ENCODE results near the gene ATXN1. TPM values are rescaled to one million over a fixed set of nuclear protein-coding genes. Genes with fewer than 3 reads are reported as not detected.

ATXN1 gene
- total RNA-seq, 1 donor from 2014 or later = 3.9 TPM

DNA sequence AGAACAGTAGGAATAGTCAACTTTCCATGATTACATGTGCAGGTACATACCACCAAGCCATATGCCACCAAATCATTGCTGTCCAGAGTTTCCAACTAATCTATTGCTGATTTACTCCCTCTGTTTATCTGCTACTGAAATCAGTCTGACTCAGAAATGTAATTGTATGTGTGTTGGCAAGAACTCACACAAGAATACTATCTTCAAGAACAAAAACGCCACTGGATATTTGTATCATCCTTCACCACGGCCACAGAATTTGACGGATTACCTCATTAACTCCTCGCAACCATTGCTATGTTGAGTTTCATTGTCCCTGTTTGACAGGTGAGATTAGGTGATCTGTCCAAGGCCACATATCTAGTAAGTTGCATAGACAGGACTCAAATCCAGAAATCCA is 363.6 kb downstream of the ATXN1 start:
- DNase-seq (ENCODE audit: low read depth, low spot score) = no peak
- H3K36me3 Mint-ChIP-seq (ENCODE audit: low read depth) = no peaks in the 10 kb centered on the region
- H3K27me3 Mint-ChIP-seq (ENCODE audit: low read depth) = no peaks in the 10 kb centered on the region
- no peak for TF ChIP-seq CTCF (conservative IDR thresholded peaks at IDR 0.05)
- H3K27ac Mint-ChIP-seq (ENCODE audit: unreplicated experiment) = no peak overlapping the region
- peaks cover 2% of the 10 kb centered on the region for H3K9me3 Mint-ChIP-seq
- H3K4me1 Mint-ChIP-seq = peaks cover 5% of the 10 kb centered on the region
- H3K4me3 Mint-ChIP-seq = no peak overlapping the region

GRCh38 chr6:16396497-16397319 is 364.6 kb downstream of the ATXN1 start:
- Mint-ChIP-seq H3K27me3 (ENCODE audit: low read depth) (no peaks in the 10 kb centered on the region), H3K36me3 (ENCODE audit: low read depth) (no peaks in the 10 kb centered on the region), H3K4me1 (no peaks in the 10 kb centered on the region), H3K9me3 (peaks cover 2% of the 10 kb centered on the region), H3K27ac (ENCODE audit: unreplicated experiment) (no peak overlapping the region), H3K4me3 (no peak overlapping the region)
- TF ChIP-seq CTCF (conservative IDR thresholded peaks at IDR 0.05) = no peak
- no peak for DNase-seq (ENCODE audit: low read depth, low spot score)

DNA sequence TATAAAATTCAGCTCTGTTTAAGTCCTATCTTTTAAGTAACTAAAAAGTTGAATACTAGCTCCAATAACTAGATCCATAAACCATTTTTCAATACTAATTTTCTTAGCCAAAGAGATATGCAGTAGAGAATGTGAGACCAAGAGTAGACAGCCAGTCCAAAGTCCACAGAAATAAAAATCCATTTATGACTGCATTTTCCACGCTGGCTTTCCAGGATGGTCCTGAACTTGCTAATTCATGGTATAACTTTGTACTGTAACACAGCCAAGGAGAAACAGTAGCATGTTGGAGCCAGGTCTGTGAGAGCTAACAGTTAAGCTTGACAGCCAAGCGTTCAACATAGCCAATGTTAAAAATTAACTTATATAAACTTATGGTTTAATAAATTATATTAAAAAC is 366.6 kb downstream of the ATXN1 start:
- Mint-ChIP-seq H3K4me3 (no peak overlapping the region), H3K27ac (ENCODE audit: unreplicated experiment) (no peak overlapping the region), H3K4me1 (no peaks in the 10 kb centered on the region), H3K27me3 (ENCODE audit: low read depth) (no peaks in the 10 kb centered on the region), H3K36me3 (ENCODE audit: low read depth) (no peaks in the 10 kb centered on the region), H3K9me3 (no peaks in the 10 kb centered on the region)
- no peak for TF ChIP-seq CTCF (conservative IDR thresholded peaks at IDR 0.05)
- DNase-seq (ENCODE audit: low read depth, low spot score) = no peak

DNA sequence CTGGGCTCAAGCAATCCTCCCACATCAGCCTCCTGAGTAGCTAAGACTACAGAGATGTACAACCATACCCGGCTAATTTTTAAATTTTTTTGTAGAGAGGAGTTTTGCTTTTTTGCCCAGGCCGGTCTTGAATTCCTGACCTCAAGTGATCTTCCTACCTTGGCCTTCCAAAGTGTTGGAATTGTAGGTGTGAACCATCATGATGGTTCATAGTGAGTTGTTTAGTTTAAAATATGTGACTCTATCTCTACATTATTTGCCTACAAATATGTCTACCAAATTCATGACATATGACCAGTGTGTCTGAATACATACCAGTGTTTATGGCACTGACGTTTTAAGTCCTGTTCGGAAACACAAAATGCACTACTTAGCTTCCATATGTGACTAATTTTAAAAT is 367.9 kb downstream of the ATXN1 start:
- no peak overlapping the region for H3K4me3 Mint-ChIP-seq
- H3K27ac Mint-ChIP-seq (ENCODE audit: unreplicated experiment) = no peak overlapping the region
- TF ChIP-seq CTCF (conservative IDR thresholded peaks at IDR 0.05) = no peak
- no peaks in the 10 kb centered on the region for H3K36me3 Mint-ChIP-seq (ENCODE audit: low read depth)
- H3K4me1 Mint-ChIP-seq = no peaks in the 10 kb centered on the region
- no peaks in the 10 kb centered on the region for H3K27me3 Mint-ChIP-seq (ENCODE audit: low read depth)
- no peaks in the 10 kb centered on the region for H3K9me3 Mint-ChIP-seq
- DNase-seq (ENCODE audit: low read depth, low spot score) = no peak

DNA sequence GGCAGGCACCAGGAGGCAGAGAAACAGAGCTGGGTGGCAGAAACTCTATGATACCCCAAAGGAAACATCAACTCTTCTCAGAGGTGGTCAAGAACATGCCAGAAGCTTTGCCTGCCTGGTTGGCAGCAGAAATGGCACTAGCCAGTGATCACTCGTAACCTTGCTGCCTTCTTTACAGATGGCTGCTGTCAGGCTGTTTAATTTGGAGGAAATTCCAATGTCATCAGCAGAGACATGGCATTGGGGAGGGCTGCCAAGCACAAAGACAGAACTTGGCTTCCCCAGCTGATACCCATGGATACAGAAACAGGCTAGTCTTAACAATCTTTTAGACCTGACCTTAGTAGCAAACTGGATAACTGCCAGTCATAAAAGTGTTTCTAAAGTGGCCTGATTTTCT is 369.2 kb downstream of the ATXN1 start:
- TF ChIP-seq CTCF (conservative IDR thresholded peaks at IDR 0.05) = no peak
- Mint-ChIP-seq H3K27ac (ENCODE audit: unreplicated experiment) (no peak overlapping the region), H3K9me3 (no peaks in the 10 kb centered on the region), H3K4me3 (no peak overlapping the region), H3K36me3 (ENCODE audit: low read depth) (no peaks in the 10 kb centered on the region), H3K4me1 (no peaks in the 10 kb centered on the region), H3K27me3 (ENCODE audit: low read depth) (no peaks in the 10 kb centered on the region)
- DNase-seq (ENCODE audit: low read depth, low spot score) = no peak
